CD4-positive, alpha-beta T cell treated with Interleukin-4 for 4 hours (primary cell): ENCODE data around the gene GALNT12.

ENCODE experiments used
- DNase-seq: peaks from one replicate; pipeline ENCODE4 v3.0.0-alpha.2; 2020

Gene GALNT12

DNA sequence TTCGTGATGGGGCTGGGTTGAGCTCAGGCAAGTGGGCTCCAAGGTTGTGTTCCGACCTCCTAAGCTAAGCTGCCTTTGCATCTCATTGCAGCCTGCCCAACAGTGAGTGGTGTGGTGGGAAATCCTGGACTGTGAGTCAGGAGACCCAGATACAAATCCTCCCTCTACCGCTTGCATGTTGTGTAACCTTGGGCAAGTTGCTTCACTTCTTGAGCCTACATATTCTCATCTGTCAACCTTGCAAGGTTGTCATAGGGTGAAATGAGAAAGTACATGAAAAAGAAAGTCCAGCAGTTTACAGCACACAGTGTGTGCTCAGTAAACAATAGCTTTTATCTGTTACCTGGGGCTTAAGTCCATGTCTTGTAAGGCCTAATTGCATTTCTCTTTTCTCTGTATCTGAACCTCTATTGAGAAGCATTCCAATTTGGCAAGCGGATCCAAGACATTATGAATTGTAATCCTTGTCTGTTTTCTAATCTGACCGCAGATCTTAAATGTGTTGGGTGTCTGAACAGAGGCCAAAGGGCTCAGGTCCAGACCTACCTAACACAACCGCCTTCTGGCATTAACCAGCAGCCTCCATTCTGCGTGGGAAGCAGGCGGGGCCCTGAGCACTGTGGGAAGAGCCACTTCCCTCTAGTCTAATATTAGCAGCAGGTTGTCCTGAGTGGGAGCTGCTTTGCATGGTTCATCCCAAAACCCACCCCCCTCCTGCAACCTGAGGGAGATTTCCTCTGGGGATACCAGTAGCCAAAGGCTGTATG lies 1.8 kb upstream of the GALNT12 start:
- no peak for DNase-seq

DNA sequence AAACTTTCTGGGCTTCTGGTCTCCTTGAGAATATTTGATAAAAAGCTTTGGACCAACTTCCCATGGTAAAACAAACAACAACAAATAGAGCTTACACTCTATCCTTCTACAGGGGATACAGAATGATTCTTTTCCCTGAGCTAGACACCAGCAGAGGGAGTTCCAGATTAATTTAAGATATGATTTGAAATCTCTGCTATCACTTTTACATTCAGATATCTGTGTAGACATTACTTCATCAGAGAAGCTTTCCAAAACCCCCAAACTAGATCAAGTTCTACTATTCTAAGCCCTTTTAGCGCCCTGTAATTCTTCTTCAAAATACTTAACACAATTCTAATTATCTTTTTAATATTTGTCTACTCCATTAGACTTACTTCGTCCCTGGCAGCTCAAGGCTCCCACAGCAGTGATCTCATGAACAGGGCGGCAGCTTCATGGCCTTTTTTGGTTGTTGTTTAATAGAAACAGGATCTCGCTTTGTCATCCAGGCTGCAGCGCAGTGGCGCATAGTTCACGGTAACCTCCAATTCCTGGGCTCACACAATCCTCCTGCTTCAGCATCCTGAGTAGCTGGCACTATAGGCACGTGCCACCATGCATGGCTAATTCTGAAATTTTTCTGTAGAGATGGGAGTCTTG lies 955 bp upstream of the GALNT12 start:
- DNase-seq, result no peak

DNA sequence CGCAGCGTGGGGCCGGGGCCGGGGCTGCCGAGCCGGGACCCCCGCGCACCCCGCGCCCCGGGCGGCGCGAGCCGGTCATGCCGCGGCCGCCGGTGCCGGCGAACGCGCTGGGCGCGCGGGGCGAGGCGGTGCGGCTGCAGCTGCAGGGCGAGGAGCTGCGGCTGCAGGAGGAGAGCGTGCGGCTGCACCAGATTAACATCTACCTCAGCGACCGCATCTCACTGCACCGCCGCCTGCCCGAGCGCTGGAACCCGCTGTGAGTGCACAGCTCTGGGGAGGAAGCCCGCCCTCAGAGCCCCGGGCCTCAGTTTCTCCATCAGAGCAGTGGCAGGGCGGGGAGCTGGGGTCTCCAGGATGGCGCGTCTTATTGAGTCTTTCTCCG lies 335 bp downstream of the GALNT12 start:
- no peak for DNase-seq

DNA sequence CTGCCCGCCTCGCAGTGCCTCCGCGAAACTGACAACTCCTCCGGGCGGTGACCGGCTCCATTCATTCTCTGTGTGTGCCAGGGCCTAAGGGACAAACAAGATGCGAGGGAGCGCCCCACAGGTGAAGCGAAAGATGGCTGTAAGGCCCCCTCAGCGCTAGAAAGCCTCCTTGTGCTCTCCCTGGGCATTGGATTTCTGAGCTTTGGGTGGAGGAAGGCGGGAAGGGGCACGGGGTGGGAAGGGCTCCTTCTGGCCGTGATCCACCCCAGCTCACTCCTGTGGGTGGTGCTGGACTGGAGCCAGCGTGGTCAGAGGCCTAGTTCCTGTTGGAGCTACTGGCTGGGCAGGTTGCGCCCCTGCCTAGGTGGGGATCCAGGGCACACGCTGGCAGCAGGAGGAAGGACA lies 943 bp downstream of the GALNT12 start:
- no peak for DNase-seq

DNA sequence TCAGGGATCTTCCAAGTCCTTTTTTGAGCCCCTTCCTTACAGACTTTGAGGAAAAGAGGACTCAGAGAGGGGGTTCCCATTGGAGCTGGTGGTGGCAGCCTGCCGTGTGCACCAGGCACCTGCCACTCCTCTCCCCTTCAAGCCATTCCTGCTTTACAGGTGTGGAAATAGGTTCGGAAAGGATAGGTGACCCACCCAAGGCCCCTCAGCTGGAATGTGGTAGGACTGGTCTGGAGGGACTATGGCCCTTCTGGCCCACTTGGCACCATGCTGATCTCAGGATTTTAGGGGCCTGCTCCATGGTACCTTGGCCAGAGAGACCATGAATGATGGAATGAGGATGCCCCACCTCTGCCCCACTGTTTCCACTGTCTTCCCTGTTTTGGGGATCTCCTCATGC lies 1.4 kb downstream of the GALNT12 start:
- no peak for DNase-seq

DNA sequence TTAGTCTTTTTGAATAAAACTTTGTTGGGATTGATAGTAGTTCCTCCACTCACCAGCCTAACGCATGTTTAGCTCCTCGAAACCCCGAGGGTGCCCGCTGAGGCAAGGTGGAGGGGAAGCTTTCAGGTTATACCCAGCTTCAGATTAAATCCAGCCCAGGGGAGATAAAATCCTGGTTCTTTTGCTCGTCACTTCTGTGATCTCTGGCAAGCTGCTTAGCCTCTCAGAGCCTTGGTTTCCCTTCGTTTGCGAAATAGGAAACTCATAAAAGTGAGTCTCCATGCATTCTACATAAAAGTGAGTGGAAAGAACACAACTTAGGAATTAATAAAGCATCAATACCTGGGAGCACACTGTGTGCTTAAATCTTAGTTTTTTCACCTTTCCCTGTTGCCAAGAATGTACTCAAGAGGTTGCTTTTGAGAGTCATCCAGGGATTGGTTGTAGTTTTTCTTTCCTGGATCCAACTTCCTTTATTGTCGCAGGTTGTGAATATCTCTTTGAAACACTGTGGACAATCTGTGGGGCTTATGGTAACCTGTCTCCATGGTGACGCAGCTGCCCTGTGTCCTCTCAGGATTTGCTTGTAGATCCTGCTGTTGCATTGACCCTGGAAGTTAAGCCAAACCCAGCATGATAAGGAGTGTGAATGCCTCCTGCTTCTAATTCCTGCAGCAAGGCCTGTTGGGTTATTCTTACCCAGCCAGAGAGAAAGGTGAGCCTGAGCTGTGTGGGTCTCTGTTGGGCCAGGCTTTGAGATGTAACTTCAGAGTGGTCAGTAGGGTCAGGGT lies 2.0 kb downstream of the GALNT12 start:
- no peak for DNase-seq

DNA sequence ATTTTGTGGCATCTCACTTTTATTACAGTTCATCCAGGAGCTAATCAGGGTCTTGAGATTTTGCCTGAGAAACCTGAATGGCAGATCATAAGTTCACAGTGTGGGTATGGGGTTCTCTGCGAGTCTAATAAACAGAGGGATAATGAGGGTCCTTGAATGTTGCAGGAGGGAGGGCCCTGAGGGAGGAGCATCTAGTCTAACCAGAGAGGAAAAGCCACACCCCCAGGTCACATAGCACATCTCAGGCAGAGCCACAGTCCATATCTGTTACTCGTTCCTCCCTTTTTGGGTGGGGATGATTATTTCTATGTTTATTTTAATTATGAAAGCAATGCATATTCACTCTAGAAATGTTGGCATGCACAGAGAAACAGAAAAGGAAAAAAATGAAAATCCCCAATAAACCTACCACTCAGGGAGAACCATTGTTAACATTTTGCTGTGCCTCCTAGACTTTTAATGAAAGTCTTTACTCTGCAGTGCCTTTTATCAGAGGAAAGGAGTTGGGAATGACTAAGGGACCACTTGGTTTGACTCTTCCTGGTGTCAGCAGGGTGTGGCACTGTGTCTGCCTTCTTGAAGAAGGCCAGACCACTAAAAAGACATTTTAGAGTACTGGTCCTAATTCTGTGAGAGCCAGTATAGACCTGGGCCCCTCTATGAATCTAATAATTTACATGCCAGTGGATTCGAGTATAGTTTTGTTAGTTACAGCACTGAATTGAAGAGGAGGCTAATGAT lies 2.8 kb downstream of the GALNT12 start:
- DNase-seq, result no peak

DNA sequence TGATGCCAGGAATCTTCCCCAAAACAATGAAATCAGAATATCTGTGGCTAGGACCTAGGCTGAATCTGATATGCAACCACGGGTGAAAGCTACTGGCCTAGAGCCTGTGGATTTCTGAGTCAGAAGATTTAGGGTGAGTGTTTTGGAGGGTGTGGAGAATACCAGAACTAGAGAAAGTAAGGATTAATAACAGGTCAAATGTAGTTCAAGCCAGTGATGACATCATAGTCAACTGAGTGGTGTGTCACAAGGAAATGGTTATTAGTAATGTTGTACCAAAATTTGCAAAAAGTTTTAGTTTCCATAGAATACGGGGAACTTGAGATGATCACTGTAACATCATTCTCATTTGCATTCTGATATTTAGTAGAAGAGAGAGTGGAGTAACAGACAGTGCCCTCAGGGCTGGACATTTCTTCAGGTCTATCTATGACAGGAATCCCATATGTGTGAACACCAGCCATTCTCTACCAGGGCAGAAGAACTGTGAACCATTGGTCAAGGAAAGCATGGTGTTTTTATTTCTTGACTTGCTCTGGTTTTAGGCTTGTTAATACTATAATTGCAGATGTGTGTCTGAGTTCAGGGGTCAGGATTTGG lies 3.7 kb downstream of the GALNT12 start:
- DNase-seq, result no peak

DNA sequence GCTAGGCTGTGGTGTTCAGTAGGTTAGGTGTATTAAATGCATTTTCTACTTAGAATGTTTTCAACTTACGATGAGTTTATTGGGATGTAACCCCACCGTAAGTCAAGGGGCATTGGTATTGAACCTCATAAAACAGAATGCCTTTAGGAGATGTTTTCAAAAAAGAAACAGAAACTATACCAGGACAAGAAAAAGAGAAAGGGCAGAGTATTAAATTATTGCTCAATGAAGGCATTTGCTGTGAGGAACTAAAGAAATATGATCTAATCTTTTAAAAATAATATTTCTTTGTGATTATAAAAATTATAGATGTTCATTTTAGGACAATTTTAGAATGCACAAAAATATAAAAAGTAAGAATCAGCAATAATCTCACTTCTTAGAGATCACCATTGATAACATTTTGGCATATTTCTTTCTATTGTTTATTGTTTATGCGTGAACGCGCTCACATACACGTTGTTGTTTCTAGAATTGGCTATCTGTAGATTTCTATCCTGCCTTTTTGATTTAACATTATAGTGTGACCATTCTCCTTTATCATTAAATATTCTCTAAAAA lies 8.0 kb downstream of the GALNT12 start:
- DNase-seq, result no peak

DNA sequence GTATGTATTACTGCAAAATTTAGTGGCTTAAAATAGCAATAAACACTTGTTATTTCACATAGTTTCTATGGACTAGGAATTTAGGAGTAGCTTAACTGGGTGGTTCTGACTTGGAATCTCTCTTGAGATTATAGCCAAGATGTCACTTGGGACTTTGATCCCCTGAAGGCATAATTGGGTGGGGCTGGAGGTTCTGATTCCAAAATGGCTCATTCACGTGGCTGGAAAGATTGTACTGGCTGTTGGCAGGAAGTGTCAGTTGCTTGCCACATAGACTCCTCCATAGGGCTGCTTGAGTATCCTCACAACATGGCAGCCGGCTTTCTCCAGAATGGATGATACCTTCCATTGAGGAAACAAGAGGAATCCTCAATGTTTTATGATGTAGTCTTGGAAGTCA lies 11.3 kb downstream of the GALNT12 start:
- DNase-seq, result no peak

DNA sequence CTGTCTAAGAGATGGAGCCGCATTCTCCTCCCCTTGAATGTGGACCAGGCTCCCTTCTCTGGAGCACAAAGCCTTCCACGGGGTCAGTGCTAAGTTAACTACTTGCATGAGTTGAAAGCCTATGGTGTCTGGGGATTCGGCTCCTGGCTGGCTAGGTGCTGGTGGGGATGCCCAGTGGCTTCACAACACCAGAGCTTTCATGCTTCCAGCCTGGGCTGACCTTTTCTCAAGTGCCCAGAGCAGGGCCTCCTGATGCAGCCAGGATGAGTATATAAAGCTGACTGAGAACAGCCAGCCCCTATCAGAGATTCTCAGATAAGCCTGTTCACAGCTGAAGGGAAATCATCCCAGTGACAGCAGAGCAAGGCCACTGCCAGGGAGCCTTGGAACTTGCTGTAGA lies 11.8 kb downstream of the GALNT12 start:
- no peak for DNase-seq

DNA sequence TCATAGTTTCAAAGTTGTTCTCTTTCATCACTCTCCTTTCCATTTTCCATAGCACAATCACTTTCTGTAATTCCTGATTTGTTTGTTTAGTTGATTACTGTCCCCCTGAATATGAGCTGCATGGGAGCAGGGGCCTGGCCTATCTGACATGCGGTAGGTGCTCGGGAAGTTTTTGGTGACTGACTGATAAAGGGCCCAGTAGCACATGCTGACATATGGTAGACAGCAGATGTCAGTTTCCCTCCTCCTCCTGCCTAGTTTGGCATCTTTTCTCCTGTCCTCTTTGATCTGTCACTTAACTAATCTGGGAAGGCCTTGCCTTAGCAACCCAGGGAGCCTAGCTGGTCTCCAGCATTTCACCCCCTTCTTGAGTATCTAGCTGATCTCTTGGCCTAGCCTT lies 14.4 kb downstream of the GALNT12 start:
- no peak for DNase-seq

DNA sequence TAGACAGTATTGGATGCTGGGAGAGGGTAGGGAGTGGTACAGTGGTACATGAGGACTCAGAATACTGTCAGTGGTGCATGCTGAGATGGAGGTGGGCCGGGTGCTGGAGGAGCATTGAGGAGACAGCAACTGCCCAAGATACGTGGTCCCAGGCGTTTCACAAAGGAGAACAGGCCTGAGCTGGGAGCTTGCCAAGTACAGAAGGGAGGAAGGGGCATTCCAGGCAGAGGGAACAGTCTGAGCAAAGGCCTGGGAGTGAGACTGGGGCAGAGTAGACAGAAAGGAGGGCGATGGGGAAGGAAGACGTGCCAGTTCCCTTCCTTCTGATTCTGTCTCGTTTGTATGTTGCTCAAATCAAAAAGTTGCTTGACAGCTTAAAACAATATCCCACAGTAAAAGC lies 15.2 kb downstream of the GALNT12 start:
- no peak for DNase-seq

DNA sequence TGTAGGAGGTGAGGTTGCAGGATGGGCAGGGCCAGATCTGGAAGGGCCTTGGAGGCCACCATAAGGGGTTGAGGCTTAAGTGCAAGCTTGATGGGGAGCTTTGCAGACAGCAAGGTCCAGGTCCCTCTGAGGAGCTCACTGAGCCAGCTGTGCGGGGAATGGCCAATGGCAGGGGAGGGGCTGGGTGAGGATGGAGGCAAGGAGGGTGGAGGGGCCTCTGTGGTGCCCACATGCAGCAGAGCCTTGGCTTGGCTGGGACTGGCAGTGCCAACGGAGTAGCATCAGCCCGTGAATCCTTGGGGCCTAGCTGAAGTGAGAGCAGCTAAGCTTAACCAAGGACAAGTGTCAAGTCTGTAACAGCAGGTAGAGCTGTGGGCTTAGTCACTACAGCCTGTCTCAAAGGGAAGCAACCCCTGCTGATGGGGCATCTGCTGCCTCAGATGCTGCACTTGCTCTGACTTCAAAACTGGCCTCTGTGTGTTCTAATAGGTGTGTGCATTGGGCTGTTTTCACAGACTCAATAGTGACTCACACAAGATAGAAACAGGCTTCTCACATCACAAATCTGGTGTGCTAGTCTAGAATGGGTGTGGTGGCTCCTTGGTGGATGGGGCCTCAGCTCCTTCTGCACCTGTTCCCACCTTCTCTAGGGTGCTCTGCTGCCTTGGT lies 16.3 kb downstream of the GALNT12 start:
- no peak for DNase-seq

DNA sequence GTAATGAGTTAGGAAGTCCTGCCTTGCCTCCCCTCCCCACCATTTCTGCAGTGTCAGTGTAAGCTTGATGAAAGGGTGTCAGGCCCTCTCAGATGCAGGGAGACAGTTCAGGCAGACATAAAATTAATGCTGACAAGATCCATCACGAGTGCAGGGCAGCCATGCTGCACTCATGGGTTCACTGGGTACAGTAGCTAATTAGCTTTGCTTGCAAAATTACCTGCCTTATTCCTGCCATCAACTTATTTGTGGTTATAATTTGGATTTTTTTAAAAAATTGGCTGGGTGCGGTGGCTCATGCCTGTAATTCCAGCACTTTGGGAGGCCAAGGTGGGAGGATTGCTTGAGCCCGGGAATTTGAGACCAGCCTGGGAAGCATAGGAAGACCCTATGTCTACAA lies 17.9 kb downstream of the GALNT12 start:
- DNase-seq, result no peak

DNA sequence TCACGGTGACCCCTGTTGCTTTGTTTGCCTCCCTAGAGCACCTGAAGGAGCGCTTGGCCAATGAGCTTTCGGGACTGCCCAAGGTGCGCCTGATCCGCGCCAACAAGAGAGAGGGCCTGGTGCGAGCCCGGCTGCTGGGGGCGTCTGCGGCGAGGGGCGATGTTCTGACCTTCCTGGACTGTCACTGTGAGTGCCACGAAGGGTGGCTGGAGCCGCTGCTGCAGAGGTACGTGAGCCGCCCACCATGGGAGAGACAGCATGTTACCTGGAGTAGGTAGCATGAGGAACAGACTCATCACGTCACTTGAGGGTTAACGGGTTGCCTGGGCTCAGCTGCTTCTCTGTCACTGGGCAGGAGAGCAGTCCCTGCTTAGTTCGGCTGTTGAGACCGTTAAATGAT lies 19.2 kb downstream of the GALNT12 start:
- no peak for DNase-seq

DNA sequence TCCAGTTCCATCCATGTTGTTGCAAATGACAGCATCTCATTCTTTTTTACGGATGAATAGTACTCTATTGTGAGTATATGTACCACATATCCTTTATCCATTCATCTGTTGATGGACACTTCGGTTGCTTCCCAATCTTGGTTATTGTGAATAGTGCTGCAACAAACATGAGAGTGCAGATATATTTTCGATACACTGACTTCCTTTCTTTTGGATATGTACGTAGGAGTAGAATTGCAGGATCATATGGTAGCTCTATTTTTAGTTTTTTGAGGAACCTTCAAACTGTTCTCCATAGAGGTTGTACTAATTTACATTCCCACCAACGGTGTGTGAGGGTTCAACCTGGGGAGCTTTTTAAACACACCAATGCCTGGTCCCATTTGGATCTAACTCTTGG lies 22.3 kb downstream of the GALNT12 start:
- no peak for DNase-seq

DNA sequence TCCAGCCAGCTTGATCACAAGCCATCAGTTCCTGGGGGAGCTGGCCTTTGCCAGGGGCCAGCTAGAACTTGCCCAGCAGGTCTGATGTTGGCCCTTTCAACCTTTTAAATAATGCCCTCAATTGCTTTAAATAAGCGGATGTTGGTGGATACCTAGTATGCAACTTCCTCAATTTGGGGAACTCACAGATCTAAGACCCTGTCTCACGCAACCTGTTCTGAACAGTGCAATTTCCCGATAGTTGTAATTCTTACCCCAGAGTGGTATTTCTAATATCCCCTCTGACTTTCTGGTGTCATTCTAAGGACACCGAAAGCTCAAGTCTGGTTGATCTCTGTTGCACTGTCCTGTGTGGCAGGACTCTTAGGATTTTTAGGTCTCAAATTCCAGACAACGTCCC lies 23.1 kb downstream of the GALNT12 start:
- DNase-seq, result no peak

DNA sequence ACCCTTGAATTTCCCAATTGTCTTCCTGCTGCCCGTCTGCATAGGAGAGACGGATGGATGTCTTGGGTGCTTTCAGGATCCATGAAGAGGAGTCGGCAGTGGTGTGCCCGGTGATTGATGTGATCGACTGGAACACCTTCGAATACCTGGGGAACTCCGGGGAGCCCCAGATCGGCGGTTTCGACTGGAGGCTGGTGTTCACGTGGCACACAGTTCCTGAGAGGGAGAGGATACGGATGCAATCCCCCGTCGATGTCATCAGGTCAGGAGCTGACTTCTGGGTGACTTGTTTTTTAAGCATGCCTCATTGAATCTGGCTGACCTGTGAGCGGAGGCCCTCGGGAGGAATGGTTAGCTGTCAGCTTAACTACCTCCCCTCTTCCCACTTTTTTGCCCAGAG lies 24.2 kb downstream of the GALNT12 start:
- no peak for DNase-seq

DNA sequence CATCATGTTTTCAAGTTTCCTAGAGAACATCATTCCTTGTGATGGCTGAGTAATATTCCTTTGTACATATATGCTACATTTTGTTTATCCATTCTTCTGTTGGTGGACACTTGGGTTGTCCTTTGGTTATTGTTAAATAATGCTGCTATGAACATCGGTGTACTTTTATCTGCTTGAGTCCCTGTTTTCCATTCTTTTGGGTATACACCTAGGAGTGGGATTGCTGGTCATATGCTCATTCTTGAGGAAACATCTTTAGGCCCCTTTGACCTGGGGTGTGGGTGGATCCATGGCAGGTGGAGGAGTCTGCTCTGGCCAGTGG lies 25.3 kb downstream of the GALNT12 start:
- no peak for DNase-seq

DNA sequence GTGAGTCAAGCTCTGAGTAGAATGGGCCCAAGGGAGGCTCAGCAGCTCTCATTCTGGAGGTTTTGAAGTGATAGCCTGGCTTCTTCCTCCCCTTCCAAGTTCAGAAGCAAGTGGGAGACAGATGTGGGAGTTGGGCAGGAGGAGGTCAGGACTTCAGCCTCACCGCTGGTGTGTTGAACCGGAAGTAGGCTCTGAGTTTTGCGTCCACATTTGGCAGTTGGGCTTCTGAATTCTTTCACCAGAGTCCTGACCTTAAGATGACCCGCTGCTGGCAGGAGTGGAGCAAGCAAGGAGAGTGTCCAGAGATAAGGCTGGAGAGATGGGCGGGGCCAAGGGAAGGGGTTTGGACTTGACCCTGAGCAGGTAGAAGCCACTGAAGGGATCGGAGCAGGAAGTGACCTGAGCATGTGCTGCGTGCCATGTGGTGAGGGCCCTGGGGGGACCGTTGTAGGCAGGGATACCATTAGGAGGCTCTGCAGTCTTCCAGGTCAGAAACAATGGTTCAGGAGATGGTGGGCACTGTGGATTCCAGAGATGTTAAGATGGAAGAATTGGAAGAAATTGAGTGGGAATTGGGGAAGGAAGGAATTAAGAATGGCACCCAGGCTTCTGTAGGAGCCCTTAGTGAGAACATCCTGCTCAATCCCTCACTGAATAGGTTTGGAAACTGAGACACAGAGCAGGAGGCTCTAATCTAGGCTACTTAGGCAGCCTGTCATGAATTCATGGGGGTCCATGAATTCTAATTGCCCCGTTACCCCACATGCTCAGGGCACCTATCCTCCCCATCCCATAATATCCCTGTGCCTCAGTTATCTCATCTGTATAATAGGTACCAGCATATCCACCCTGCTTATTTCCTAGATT lies 25.9 kb downstream of the GALNT12 start:
- no peak for DNase-seq
